ENCODE results near the gene PBX3.

PBX3 gene

DNA sequence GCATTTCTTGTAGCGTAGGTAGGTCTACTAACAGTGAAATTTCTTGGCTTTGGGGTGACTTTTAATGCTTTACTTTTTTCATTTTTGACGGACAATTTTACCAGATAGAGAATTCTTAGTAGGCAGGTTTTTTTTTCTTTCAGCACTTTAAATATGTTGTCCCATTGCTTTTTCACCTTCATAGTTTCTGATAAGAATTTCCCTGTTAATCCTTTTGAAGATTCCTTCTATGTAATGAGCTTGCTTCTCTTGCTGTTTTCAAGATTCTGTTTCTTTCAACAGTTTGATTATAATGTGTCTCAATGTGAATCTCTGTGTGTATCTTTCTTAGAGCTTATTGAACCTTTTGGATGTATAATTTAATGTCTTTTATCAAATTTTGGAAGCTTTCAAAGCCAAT lies 35.5 kb downstream of the PBX3 start:
- FAIRE-seq (no peak), DNase-seq (ENCODE audit: insufficient read length, low spot score) (no peak)
- no peak for TF ChIP-seq PAX5 (IDR thresholded peaks at IDR 0.05; ENCODE audit: insufficient read depth, low read length, severe bottlenecking)
- no peak for TF ChIP-seq SPI1 (IDR thresholded peaks at IDR 0.05; ENCODE audit: low read depth, low read length)
- TF ChIP-seq POLR2AphosphoS5 (IDR thresholded peaks at IDR 0.05; ENCODE audit: low read depth, low read length): no peak
- TF ChIP-seq POLR2A (IDR thresholded peaks at IDR 0.05; ENCODE audit: low read depth, low read length): no peak
- no peak for TF ChIP-seq POU2F2 (IDR thresholded peaks at IDR 0.05; ENCODE audit: low read depth, low read length)
- TF ChIP-seq TAF1 (IDR thresholded peaks at IDR 0.05; ENCODE audit: low read depth, low read length): no peak

DNA sequence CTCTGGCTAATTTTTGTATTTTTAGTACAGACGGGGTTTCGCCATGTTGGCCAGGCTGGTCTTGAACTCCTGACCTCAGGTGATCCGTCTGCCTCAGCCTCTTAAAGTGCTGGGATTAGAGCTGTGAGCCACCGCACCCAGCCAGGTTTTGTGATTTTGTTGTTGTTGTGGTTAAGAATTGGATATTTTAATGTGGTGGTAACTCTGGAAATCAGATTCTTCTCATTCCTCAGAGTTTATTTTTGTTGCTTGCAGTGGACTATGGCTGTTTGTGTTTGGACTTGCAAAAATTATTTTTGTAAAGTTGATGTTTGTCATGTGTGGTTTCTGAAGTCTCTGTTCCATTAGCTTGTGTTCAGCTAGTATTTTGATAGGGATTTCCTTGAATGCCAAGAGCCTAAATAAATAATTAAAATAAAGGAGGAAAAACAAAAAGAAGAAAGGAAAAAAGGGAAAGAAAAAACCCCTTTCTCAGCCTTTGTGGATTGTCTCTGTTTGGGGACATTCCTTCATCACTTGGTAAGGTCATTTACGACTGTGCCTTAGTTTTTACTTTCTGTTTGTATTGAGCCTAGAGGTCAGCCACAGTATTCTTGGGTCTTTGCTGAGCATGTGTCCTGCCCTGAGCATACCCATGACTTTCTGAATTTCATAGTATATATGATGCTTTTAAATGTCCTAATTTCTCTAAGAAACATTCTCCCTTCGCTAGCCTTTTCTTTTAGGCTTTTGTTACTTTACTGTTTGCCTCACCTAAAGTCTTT lies 37.3 kb downstream of the PBX3 start:
- DNase-seq (ENCODE audit: insufficient read length, low spot score): no peak
- no peak for FAIRE-seq
- TF ChIP-seq PAX5 (IDR thresholded peaks at IDR 0.05; ENCODE audit: insufficient read depth, low read length, severe bottlenecking): no peak
- no peak for TF ChIP-seq SPI1 (IDR thresholded peaks at IDR 0.05; ENCODE audit: low read depth, low read length)
- TF ChIP-seq POLR2A (IDR thresholded peaks at IDR 0.05; ENCODE audit: low read depth, low read length): no peak
- no peak for TF ChIP-seq TAF1 (IDR thresholded peaks at IDR 0.05; ENCODE audit: low read depth, low read length)

DNA sequence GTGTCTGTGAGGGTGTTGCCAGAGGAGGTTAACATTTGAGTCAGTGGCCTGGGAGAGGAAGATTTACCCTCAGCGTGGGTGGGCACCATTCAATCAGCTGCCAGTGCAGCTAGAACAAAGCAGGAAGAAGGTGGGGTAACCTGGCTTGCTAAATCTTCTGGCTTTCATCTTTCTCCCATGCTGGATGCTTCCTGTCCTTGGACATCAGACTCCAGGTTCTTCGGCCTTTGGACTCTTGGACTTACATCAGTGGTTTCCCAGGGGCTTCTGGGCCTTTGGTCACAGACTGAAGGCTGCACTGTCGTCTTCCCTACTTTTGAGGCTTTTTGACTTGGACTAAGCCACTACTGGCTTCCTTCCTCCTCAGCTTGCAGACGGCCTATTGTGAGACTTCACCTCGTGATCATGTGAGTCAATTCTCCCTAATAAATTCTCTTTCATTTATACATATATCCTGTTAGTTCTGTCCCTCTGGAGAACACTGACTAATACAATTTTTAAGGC lies 38.1 kb downstream of the PBX3 start:
- DNase-seq (ENCODE audit: insufficient read length, low spot score): no peak
- TF ChIP-seq SPI1 (IDR thresholded peaks at IDR 0.05; ENCODE audit: low read depth, low read length) (no peak), POLR2A (IDR thresholded peaks at IDR 0.05; ENCODE audit: low read depth, low read length) (no peak), POU2F2 (IDR thresholded peaks at IDR 0.05; ENCODE audit: low read depth, low read length) (no peak), TAF1 (IDR thresholded peaks at IDR 0.05; ENCODE audit: low read depth, low read length) (no peak), PAX5 (IDR thresholded peaks at IDR 0.05; ENCODE audit: insufficient read depth, low read length, severe bottlenecking) (no peak), POLR2AphosphoS5 (IDR thresholded peaks at IDR 0.05; ENCODE audit: low read depth, low read length) (no peak)
- FAIRE-seq: peak; percentile 26

- TF ChIP-seq TAF1 (IDR thresholded peaks at IDR 0.05; ENCODE audit: low read depth, low read length) (no peak), POU2F2 (IDR thresholded peaks at IDR 0.05; ENCODE audit: low read depth, low read length) (no peak), POLR2AphosphoS5 (IDR thresholded peaks at IDR 0.05; ENCODE audit: low read depth, low read length) (no peak), POLR2A (IDR thresholded peaks at IDR 0.05; ENCODE audit: low read depth, low read length) (no peak), SPI1 (IDR thresholded peaks at IDR 0.05; ENCODE audit: low read depth, low read length) (no peak), PAX5 (IDR thresholded peaks at IDR 0.05; ENCODE audit: insufficient read depth, low read length, severe bottlenecking) (no peak)
- FAIRE-seq: no peak
- DNase-seq (ENCODE audit: insufficient read length, low spot score): no peak
Observed at GRCh38 chr9:125787715-125788114, 40.5 kb downstream of the PBX3 start.

DNA sequence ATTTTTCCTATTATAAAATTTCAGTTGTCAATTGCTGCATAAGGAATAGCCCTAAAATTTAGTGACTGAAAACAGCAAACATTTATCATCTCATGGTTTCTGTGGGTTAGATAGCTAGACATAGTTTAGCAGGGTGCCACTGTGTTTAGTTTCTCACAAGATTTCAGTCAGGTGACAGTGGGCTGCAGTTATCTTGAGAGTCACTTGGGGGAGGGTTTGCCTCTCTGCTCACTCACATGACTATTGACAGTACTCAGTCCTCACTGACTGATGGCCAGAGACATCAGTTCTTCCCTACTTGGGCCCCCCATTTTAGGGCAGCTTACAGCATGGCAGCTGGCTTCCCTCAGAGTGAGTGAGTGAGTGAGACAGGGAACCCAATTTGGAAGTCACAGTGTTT lies 42.0 kb downstream of the PBX3 start:
- FAIRE-seq: no peak
- no peak for TF ChIP-seq POLR2A (IDR thresholded peaks at IDR 0.05; ENCODE audit: low read depth, low read length)
- no peak for DNase-seq (ENCODE audit: insufficient read length, low spot score)

DNA sequence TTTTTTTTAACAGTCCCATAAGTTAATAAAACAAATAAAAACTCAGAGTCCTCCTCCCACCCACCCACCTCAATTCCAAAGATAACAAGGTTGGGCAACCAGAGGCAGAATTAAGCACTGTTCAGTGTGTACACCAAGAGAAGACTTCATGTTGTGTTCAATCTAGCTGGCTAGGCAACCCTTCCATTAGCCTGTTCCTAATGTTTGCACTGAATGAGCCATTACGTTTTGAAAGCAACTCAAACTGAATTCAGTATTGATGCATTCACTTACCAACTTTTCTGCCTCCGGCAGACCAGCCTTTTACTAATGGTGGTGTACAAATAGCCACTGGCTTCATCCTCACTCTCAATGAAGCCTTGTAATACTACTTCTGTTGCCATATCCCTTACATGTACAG lies 47.5 kb downstream of the PBX3 start:
- no peak for TF ChIP-seq POLR2AphosphoS5 (IDR thresholded peaks at IDR 0.05; ENCODE audit: low read depth, low read length)
- TF ChIP-seq SPI1 (IDR thresholded peaks at IDR 0.05; ENCODE audit: low read depth, low read length): no peak
- TF ChIP-seq POU2F2 (IDR thresholded peaks at IDR 0.05; ENCODE audit: low read depth, low read length): no peak
- no peak for TF ChIP-seq TAF1 (IDR thresholded peaks at IDR 0.05; ENCODE audit: low read depth, low read length)
- no peak for TF ChIP-seq POLR2A (IDR thresholded peaks at IDR 0.05; ENCODE audit: low read depth, low read length)
- TF ChIP-seq PAX5 (IDR thresholded peaks at IDR 0.05; ENCODE audit: insufficient read depth, low read length, severe bottlenecking): no peak
- DNase-seq (ENCODE audit: insufficient read length, low spot score) (no peak), FAIRE-seq (no peak)

DNA sequence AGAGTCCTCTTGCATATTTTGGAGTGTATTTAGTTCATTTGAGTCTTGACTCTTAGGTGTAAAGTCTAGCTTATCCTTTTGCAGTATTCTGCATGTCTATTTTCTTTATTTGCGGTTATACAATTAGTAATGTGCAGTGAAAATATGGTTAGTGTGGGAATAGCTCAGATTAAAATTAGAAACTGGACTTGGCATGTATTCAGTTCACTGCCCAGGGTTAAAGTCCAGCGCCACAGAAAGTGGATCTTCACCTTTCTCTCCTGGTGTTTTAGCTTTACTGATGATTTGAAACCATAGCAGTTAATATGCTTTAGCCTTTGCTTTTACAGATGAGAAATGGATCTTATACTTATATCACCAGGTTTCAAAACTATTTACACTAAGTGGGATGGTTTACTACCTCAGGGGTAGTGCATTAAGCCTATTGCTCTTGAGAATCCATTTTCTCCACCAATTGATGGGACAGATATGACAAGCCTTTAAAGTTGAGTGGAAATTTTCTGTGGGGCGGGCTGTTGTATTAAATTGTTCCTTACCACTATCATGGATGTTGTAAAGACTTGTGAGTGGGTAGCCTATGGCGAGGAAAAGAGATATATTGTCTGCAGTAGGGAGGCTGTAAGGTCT lies 48.9 kb downstream of the PBX3 start:
- DNase-seq (ENCODE audit: insufficient read length, low spot score): no peak
- no peak for TF ChIP-seq POLR2AphosphoS5 (IDR thresholded peaks at IDR 0.05; ENCODE audit: low read depth, low read length)
- no peak for TF ChIP-seq SPI1 (IDR thresholded peaks at IDR 0.05; ENCODE audit: low read depth, low read length)
- TF ChIP-seq TAF1 (IDR thresholded peaks at IDR 0.05; ENCODE audit: low read depth, low read length): no peak
- no peak for FAIRE-seq

- no peak for DNase-seq (ENCODE audit: insufficient read length, low spot score)
- no peak for FAIRE-seq
- TF ChIP-seq POLR2A (IDR thresholded peaks at IDR 0.05; ENCODE audit: low read depth, low read length) (no peak), POLR2AphosphoS5 (IDR thresholded peaks at IDR 0.05; ENCODE audit: low read depth, low read length) (no peak), TAF1 (IDR thresholded peaks at IDR 0.05; ENCODE audit: low read depth, low read length) (no peak), SPI1 (IDR thresholded peaks at IDR 0.05; ENCODE audit: low read depth, low read length) (no peak), PAX5 (IDR thresholded peaks at IDR 0.05; ENCODE audit: insufficient read depth, low read length, severe bottlenecking) (no peak), POU2F2 (IDR thresholded peaks at IDR 0.05; ENCODE audit: low read depth, low read length) (no peak)
Observed at GRCh38 chr9:125797930-125798329, 50.8 kb downstream of the PBX3 start.

GRCh38 chr9:125803526-125803925 lies 56.4 kb downstream of the PBX3 start:
- no peak for DNase-seq (ENCODE audit: insufficient read length, low spot score)
- TF ChIP-seq POU2F2 (IDR thresholded peaks at IDR 0.05; ENCODE audit: low read depth, low read length) (no peak), SPI1 (IDR thresholded peaks at IDR 0.05; ENCODE audit: low read depth, low read length) (no peak), PAX5 (IDR thresholded peaks at IDR 0.05; ENCODE audit: insufficient read depth, low read length, severe bottlenecking) (no peak), POLR2A (IDR thresholded peaks at IDR 0.05; ENCODE audit: low read depth, low read length) (no peak), TAF1 (IDR thresholded peaks at IDR 0.05; ENCODE audit: low read depth, low read length) (no peak), POLR2AphosphoS5 (IDR thresholded peaks at IDR 0.05; ENCODE audit: low read depth, low read length) (no peak)
- no peak for FAIRE-seq

DNA sequence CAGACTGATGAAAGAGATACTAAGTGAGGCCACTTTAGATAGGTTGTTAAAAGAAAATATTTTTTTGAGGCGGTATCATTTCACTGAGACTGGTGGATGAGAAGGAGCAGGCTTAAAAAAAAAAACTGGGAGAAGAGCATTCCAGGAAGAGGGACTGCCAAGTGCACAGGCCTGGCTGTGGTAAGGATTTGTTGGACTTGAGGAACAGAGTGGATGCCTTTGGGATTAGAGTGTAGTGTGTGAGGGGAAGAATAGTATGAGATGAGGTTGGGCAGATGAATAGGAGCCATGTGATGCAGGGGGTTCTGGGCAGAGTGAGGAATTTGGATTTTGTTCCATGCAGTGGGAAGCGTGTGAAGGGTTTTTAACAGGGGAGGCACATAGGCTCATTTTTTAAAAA lies 57.9 kb downstream of the PBX3 start:
- TF ChIP-seq POU2F2 (IDR thresholded peaks at IDR 0.05; ENCODE audit: low read depth, low read length) (no peak), PAX5 (IDR thresholded peaks at IDR 0.05; ENCODE audit: insufficient read depth, low read length, severe bottlenecking) (no peak), TAF1 (IDR thresholded peaks at IDR 0.05; ENCODE audit: low read depth, low read length) (no peak), POLR2A (IDR thresholded peaks at IDR 0.05; ENCODE audit: low read depth, low read length) (no peak), SPI1 (IDR thresholded peaks at IDR 0.05; ENCODE audit: low read depth, low read length) (no peak), POLR2AphosphoS5 (IDR thresholded peaks at IDR 0.05; ENCODE audit: low read depth, low read length) (no peak)
- DNase-seq (ENCODE audit: insufficient read length, low spot score) (no peak), FAIRE-seq (no peak)
